Esophagus squamous epithelium (tissue), 4 donors: ENCODE results near the gene GABBR2.

Experiments used
- POLR2A ChIP-seq, 4 donors: fragments of 450-650 bp; IDR thresholded peaks; one replicate each; pipeline ENCODE4 v1.6.1; 2017; ENCODE audit warnings: antibody characterized with exemption in 4 of 4, mild to moderate bottlenecking in 4 of 4, moderate library complexity in 3 of 4
- TF ChIP-seq, protein P1 (sequence below), 6 experiments: fragments of 450-650 bp in 4 of 6; fragments of 200-600 bp in 2 of 6; sonication (generic) in 2 of 6; IDR thresholded peaks; one replicate each; pipeline ENCODE4 v1.5.1; 2016 to 2019; ENCODE audit warnings: antibody characterized with exemption in 6 of 6, mild to moderate bottlenecking in 4 of 6, moderate library complexity in 4 of 6

DNA sequence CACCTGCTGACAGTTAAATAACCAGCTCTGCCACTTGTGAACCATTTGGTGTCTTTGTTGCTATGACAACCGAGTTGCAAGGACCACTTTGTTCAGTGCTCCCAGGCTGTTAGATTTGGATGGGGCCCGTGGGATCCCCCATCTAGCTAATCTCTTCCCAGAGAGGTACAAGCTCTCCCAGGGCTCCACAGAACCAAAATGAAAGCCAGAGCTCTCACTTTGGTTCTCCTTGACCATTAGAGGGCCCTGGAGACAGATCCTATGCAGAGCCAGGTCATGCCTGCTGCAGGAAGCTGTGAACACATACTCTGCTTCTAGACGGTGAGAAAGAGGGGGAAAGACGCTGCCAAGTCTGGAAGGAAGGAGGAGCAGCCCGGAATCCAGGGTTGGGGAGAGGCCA, 224.6 kb downstream of the GABBR2 start:
- TF ChIP-seq, protein P1, sequence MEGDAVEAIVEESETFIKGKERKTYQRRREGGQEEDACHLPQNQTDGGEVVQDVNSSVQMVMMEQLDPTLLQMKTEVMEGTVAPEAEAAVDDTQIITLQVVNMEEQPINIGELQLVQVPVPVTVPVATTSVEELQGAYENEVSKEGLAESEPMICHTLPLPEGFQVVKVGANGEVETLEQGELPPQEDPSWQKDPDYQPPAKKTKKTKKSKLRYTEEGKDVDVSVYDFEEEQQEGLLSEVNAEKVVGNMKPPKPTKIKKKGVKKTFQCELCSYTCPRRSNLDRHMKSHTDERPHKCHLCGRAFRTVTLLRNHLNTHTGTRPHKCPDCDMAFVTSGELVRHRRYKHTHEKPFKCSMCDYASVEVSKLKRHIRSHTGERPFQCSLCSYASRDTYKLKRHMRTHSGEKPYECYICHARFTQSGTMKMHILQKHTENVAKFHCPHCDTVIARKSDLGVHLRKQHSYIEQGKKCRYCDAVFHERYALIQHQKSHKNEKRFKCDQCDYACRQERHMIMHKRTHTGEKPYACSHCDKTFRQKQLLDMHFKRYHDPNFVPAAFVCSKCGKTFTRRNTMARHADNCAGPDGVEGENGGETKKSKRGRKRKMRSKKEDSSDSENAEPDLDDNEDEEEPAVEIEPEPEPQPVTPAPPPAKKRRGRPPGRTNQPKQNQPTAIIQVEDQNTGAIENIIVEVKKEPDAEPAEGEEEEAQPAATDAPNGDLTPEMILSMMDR (IDR thresholded peaks at IDR 0.05) = no peak
- no peak for TF ChIP-seq POLR2A (IDR thresholded peaks at IDR 0.05)
